PC-3 (cell line): Measurements from ENCODE around the gene KCNG4.

Experiments
- EZH2 ChIP-seq: fragments of 300-600 bp; sonication (generic); IDR thresholded peaks from one replicate; pipeline ENCODE4 v1.6.1; 2017; ENCODE audit warnings: antibody characterized with exemption, mild to moderate bottlenecking, low read length; ENCODE audit not compliant: unreplicated experiment
- TF ChIP-seq, protein P1 (sequence below): fragments of 300-600 bp; sonication (generic); conservative IDR thresholded peaks from 2 replicates; pipeline ENCODE4 v1.5.1; 2017; ENCODE audit warnings: antibody characterized with exemption, low read depth, mild to moderate bottlenecking, low read length

DNA sequence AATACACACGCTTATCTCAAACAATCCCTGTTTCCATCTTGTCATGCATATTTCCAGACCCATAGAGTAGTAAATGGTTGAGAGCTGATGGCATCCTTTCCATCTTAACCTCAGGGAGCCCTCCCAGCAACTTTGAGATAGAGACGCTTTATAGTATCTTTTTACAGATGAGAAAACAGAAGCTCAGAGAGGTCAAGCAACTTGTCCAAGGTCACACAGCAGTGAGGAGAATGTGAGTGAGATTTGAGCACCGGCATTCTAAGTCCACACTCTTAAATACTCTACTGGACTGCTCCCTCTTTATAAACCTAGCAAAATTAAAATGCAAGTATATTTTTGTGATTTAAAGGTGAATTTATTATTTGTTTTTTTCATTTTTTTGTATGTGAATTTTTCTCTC, 19.9 kb upstream of the KCNG4 start:
- TF ChIP-seq, protein P1, sequence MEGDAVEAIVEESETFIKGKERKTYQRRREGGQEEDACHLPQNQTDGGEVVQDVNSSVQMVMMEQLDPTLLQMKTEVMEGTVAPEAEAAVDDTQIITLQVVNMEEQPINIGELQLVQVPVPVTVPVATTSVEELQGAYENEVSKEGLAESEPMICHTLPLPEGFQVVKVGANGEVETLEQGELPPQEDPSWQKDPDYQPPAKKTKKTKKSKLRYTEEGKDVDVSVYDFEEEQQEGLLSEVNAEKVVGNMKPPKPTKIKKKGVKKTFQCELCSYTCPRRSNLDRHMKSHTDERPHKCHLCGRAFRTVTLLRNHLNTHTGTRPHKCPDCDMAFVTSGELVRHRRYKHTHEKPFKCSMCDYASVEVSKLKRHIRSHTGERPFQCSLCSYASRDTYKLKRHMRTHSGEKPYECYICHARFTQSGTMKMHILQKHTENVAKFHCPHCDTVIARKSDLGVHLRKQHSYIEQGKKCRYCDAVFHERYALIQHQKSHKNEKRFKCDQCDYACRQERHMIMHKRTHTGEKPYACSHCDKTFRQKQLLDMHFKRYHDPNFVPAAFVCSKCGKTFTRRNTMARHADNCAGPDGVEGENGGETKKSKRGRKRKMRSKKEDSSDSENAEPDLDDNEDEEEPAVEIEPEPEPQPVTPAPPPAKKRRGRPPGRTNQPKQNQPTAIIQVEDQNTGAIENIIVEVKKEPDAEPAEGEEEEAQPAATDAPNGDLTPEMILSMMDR, result no peak
- TF ChIP-seq EZH2, result no peak
